ENCODE results near the gene SPON1. TPM values are rescaled to one million over a fixed set of nuclear protein-coding genes. Genes with fewer than 3 reads are reported as not detected.
"Not testable (repeated sequence)": the region's sequence is repeated elsewhere in the genome, so short reads cannot be mapped to it uniquely, and the experiment has no call there.

SPON1 gene
- total RNA-seq, 2 experiments from 2014 or later = 2.1 to 2.2 TPM

DNA sequence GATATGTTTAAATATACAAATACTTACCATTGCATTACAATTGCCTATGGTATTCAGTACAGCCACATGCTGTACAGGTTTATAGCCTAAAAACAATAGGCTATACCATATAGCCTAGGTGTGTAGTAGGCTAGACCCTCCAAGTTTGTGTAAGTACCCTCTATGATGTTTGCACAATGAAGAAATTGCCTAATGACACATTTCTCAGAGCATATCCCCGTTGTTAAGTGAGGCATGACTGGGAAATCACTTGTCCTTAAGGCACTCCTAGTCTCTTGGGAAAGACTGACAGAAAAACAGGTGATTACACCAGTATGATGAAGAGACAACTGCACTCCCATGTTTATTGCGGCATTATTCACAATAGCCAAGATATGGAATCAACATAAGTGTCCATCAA lies 187.2 kb downstream of the SPON1 start:
- ChIA-PET CTCF (interaction anchor here (1.2 to 1.8 kb wide), 5 partner anchors 99 to 378 kb away, joined by 4 to 31 read pairs (median 14); no protein-coding TSS in a partner anchor), POLR2A (interaction anchor here (1.1 to 1.4 kb wide), 2 partner anchors 185 to 187 kb away, joined by 4 to 8 read pairs; partner anchors contain the start of gene SPON1)
- intact Hi-C loops (cut with DNase I, micrococcal nuclease) = loop anchor here (1.0 to 10.0 kb wide), 5 partner anchors 72 to 377 kb away; no protein-coding TSS in a partner anchor
- Mint-ChIP-seq H3K27ac (no peak overlapping the region), H3K4me3 (no peak overlapping the region), H3K27me3 (no peaks in the 10 kb centered on the region), H3K9me3 (peaks cover 3% of the 10 kb centered on the region), H3K4me1 (ENCODE audit: low read depth) (peaks cover 5% of the 10 kb centered on the region), H3K36me3 (ENCODE audit: low read depth) (peaks cover 16% of the 10 kb centered on the region)
- Histone ChIP-seq H3K9me3 (ENCODE audit: control insufficient read depth in 1 of 2, insufficient read depth in 1 of 2, low read length in 2 of 2) (peaks cover 10 to 14% of the 10 kb centered on the region in 2 experiments), H3K27ac (ENCODE audit: low read depth in 1 of 2, low read length in 2 of 2) (no peak overlapping the region), H3K4me3 (ENCODE audit: low read length) (no peak overlapping the region), H3K4me1 (ENCODE audit: insufficient read depth, low read length) (no peaks in the 10 kb centered on the region), H3K36me3 (ENCODE audit: insufficient read depth, low read length) (no peaks in the 10 kb centered on the region), H3K27me3 (ENCODE audit: control insufficient read depth in 1 of 2, insufficient read depth in 2 of 2, low read length in 2 of 2) (no peaks in the 10 kb centered on the region)
- TF ChIP-seq, protein P1, sequence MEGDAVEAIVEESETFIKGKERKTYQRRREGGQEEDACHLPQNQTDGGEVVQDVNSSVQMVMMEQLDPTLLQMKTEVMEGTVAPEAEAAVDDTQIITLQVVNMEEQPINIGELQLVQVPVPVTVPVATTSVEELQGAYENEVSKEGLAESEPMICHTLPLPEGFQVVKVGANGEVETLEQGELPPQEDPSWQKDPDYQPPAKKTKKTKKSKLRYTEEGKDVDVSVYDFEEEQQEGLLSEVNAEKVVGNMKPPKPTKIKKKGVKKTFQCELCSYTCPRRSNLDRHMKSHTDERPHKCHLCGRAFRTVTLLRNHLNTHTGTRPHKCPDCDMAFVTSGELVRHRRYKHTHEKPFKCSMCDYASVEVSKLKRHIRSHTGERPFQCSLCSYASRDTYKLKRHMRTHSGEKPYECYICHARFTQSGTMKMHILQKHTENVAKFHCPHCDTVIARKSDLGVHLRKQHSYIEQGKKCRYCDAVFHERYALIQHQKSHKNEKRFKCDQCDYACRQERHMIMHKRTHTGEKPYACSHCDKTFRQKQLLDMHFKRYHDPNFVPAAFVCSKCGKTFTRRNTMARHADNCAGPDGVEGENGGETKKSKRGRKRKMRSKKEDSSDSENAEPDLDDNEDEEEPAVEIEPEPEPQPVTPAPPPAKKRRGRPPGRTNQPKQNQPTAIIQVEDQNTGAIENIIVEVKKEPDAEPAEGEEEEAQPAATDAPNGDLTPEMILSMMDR (IDR thresholded peaks at IDR 0.05) = no peak
- no peak for DNase-seq
- ATAC-seq (ENCODE audit: poor library complexity) = no peak

GRCh38 chr11:14150878-14151277 lies 188.4 kb downstream of the SPON1 start:
- H3K9me3 ChIP-seq (ENCODE audit: control insufficient read depth in 1 of 2, insufficient read depth in 1 of 2, low read length in 2 of 2) = peaks cover 10 to 19% of the 10 kb centered on the region in 2 experiments
- no peaks in the 10 kb centered on the region for H3K27me3 ChIP-seq (ENCODE audit: control insufficient read depth in 1 of 2, insufficient read depth in 2 of 2, low read length in 2 of 2)
- H3K4me3 ChIP-seq (ENCODE audit: low read length) = no peak overlapping the region
- Mint-ChIP-seq H3K27ac (no peak overlapping the region), H3K4me3 (no peak overlapping the region), H3K27me3 (no peaks in the 10 kb centered on the region), H3K9me3 (peaks cover 9% of the 10 kb centered on the region), H3K36me3 (ENCODE audit: low read depth) (peaks cover 25% of the 10 kb centered on the region), H3K4me1 (ENCODE audit: low read depth) (peaks cover 5% of the 10 kb centered on the region)
- TF ChIP-seq, protein P1 (IDR thresholded peaks at IDR 0.05) = no peak
- no peaks in the 10 kb centered on the region for H3K36me3 ChIP-seq (ENCODE audit: insufficient read depth, low read length)
- no peak for DNase-seq
- no peak overlapping the region for H3K27ac ChIP-seq (ENCODE audit: low read depth in 1 of 2, low read length in 2 of 2)
- CTCF ChIA-PET = no interaction called here
- POLR2A ChIA-PET = no interaction called here
- intact Hi-C loops (cut with DNase I, micrococcal nuclease) = loop anchor here in 1 of 2 experiments (1.0 to 2.0 kb wide), 2 partner anchors 294 to 379 kb away; no protein-coding TSS in a partner anchor
- no peaks in the 10 kb centered on the region for H3K4me1 ChIP-seq (ENCODE audit: insufficient read depth, low read length)
- no peak for ATAC-seq (ENCODE audit: poor library complexity)

DNA sequence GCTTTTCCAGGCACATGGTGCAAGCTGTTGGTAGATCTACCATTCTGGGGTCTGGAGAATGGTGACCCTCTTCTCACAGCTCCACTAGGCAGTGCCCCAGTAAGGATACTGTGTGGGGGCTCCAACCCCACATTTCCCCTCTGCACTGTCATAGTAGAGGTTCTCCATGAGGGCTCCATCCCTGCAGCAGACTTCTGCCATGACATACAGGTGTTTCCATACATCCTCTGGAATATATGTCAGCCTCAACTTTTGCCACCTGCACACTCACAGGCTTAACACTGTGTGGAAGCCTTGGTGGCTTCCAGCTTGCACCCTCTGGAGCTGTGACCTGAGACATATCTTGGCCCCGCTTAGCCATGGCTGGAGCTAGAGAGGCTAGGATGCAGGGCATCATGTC lies 191.6 kb downstream of the SPON1 start:
- CTCF ChIA-PET; H3K4me1 ChIP-seq (ENCODE audit: insufficient read depth, low read length): not testable (repeated sequence)

GRCh38 chr11:14158393-14158792 lies 195.9 kb downstream of the SPON1 start:
- TF ChIP-seq, protein P1 (IDR thresholded peaks at IDR 0.05) = no peak

More for the DNA sequence above, 191.6 kb downstream of the SPON1 start:
- peaks cover 19% of the 10 kb centered on the region for H3K9me3 Mint-ChIP-seq
- H3K4me1 Mint-ChIP-seq (ENCODE audit: low read depth); H3K36me3 ChIP-seq (ENCODE audit: insufficient read depth, low read length); H3K27me3 Mint-ChIP-seq; DNase-seq; H3K4me3 Mint-ChIP-seq; H3K27ac Mint-ChIP-seq; intact Hi-C loops (cut with DNase I, micrococcal nuclease); H3K27ac ChIP-seq (ENCODE audit: low read depth in 1 of 2, low read length in 2 of 2); H3K27me3 ChIP-seq (ENCODE audit: control insufficient read depth in 1 of 2, insufficient read depth in 2 of 2, low read length in 2 of 2); H3K4me3 ChIP-seq (ENCODE audit: low read length); ATAC-seq (ENCODE audit: poor library complexity); POLR2A ChIA-PET: not testable (repeated sequence)
- peaks cover 36% of the 10 kb centered on the region for H3K36me3 Mint-ChIP-seq (ENCODE audit: low read depth)
- peaks cover 10 to 36% of the 10 kb centered on the region in 2 experiments for H3K9me3 ChIP-seq (ENCODE audit: control insufficient read depth in 1 of 2, insufficient read depth in 1 of 2, low read length in 2 of 2)

More at GRCh38 chr11:14158393-14158792, 195.9 kb downstream of the SPON1 start:
- no peaks in the 10 kb centered on the region for H3K4me1 Mint-ChIP-seq (ENCODE audit: low read depth)
- H3K27me3 ChIP-seq (ENCODE audit: control insufficient read depth in 1 of 2, insufficient read depth in 2 of 2, low read length in 2 of 2) = no peaks in the 10 kb centered on the region
- DNase-seq (no peak), ATAC-seq (ENCODE audit: poor library complexity) (no peak)
- H3K4me1 ChIP-seq (ENCODE audit: insufficient read depth, low read length) = no peaks in the 10 kb centered on the region
- no peak overlapping the region for H3K4me3 Mint-ChIP-seq
- peaks cover 19% of the 10 kb centered on the region for H3K9me3 Mint-ChIP-seq
- intact Hi-C loops (cut with DNase I, micrococcal nuclease) = no loop called here
- no peak overlapping the region for H3K27ac Mint-ChIP-seq
- H3K9me3 ChIP-seq (ENCODE audit: control insufficient read depth in 1 of 2, insufficient read depth in 1 of 2, low read length in 2 of 2) = peaks cover 14 to 35% of the 10 kb centered on the region in 2 experiments
- H3K4me3 ChIP-seq (ENCODE audit: low read length) = no peak overlapping the region
- peaks cover 36% of the 10 kb centered on the region for H3K36me3 Mint-ChIP-seq (ENCODE audit: low read depth)
- POLR2A ChIA-PET = no interaction called here
- no peak overlapping the region for H3K27ac ChIP-seq (ENCODE audit: low read depth in 1 of 2, low read length in 2 of 2)
- H3K27me3 Mint-ChIP-seq = no peaks in the 10 kb centered on the region
- H3K36me3 ChIP-seq (ENCODE audit: insufficient read depth, low read length) = no peaks in the 10 kb centered on the region
- CTCF ChIA-PET = interaction anchor here (1.6 kb wide), 1 partner anchor 10 kb away, joined by 3 read pairs; no protein-coding TSS in a partner anchor
